AG04450 (cell line): ENCODE measurements around the gene ALDH1L2. TPM values are rescaled to one million over a fixed set of nuclear protein-coding genes. Genes with fewer than 3 reads are reported as not detected.

Experiments
- CTCF ChIA-PET: fragments of 300-600, 350-600 bp; formaldehyde crosslinking; extraction: SDS; loops from one replicate; lab custom pipeline; 2022; ENCODE audit warnings: antibody characterized with exemption, inconsistent platforms; lab: Charles Lee
- POLR2A ChIA-PET: fragments of 350-600 bp; formaldehyde crosslinking; extraction: SDS; loops from one replicate; lab custom pipeline; 2021; ENCODE audit warnings: antibody characterized with exemption, inconsistent platforms; lab: Yijun Ruan, JAX
- DNase-seq: peaks from one replicate; pipeline ENCODE4 v3.0.0-alpha.2; 2011; ENCODE audit warnings: low read depth, low spot score
- H3K27ac ChIP-seq: one replicate; pipeline ENCODE4 v1.5.1; 2012; ENCODE audit warnings: low read depth, low read length, control low read depth
- H3K27me3 ChIP-seq: one replicate; pipeline ENCODE4 v1.6.0; 2012; ENCODE audit warnings: low read length; ENCODE audit not compliant: control insufficient read depth, insufficient read depth
- H3K4me3 ChIP-seq: 2 replicates; pipeline ENCODE4 v1.5.1; 2011; ENCODE audit warnings: mild to moderate bottlenecking, low read depth, low read length, control low read depth
- H3K9me3 ChIP-seq: 2 replicates; pipeline ENCODE4 v1.5.1; 2012; ENCODE audit warnings: low read length; ENCODE audit not compliant: control insufficient read depth, insufficient read depth
- CTCF ChIP-seq: IDR thresholded peaks from 2 replicates; pipeline ENCODE4 v1.5.1; 2011; ENCODE audit warnings: low read depth, low read length, control low read depth, inconsistent platforms
- polyA plus RNA-seq: library from polyadenylated mRNA; depleted of rRNA; stranded (reverse); fragments of >200 nt; gene quantifications from 2 replicates; pipeline ENCODE4 v1.2.3, GENCODE V29; 2011

The ALDH1L2 gene
- polyA plus RNA-seq, 1 experiment: 116 TPM

GRCh38 chr12:105036937-105037649 lies 47.2 kb downstream of the ALDH1L2 start:
- Histone ChIP-seq H3K9me3 (no peaks in the 10 kb centered on the region), H3K27ac (no peak overlapping the region), H3K27me3 (no peaks in the 10 kb centered on the region), H3K4me3 (no peak overlapping the region)
- no peak for DNase-seq
- POLR2A ChIA-PET: no interaction called here
- TF ChIP-seq CTCF: no peak
- CTCF ChIA-PET: no interaction called here

GRCh38 chr12:105033851-105034250 lies 50.4 kb downstream of the ALDH1L2 start:
- H3K4me3 ChIP-seq: no peak overlapping the region
- ChIA-PET POLR2A (interaction anchor here (0.7 kb wide), 1 partner anchor 16 kb away, joined by 3 read pairs; no protein-coding TSS in a partner anchor), CTCF (interaction anchor here (0.6 to 1.5 kb wide), 3 partner anchors 13 to 652 kb away, joined by 3 to 4 read pairs (median 4); no protein-coding TSS in a partner anchor)
- TF ChIP-seq CTCF: no peak
- DNase-seq: no peak
- no peaks in the 10 kb centered on the region for H3K27me3 ChIP-seq
- H3K27ac ChIP-seq: no peak overlapping the region
- H3K9me3 ChIP-seq: no peaks in the 10 kb centered on the region

- Histone ChIP-seq H3K27ac (no peak overlapping the region), H3K27me3 (no peaks in the 10 kb centered on the region), H3K4me3 (no peak overlapping the region), H3K9me3 (no peaks in the 10 kb centered on the region)
- POLR2A ChIA-PET: no interaction called here
- no peak for TF ChIP-seq CTCF
- DNase-seq: no peak
- CTCF ChIA-PET: no interaction called here
These were observed 51.4 kb downstream of the ALDH1L2 start for GRCh38 chr12:105032703-105033357.

GRCh38 chr12:105030820-105031807 lies 53.1 kb downstream of the ALDH1L2 start:
- TF ChIP-seq CTCF: no peak
- CTCF ChIA-PET: interaction anchor here (1.1 kb wide), 1 partner anchor 22 kb away, joined by 4 read pairs; no protein-coding TSS in a partner anchor
- Histone ChIP-seq H3K27me3 (no peaks in the 10 kb centered on the region), H3K27ac (no peak overlapping the region), H3K4me3 (no peak overlapping the region), H3K9me3 (no peaks in the 10 kb centered on the region)
- DNase-seq: no peak
- POLR2A ChIA-PET: no interaction called here
